WI38 (cell line): ENCODE results near the gene LRRC32.

ENCODE experiments used
- H3K4me3 ChIP-seq: 2 replicates; pipeline ENCODE4 v1.5.1; 2011; ENCODE audit warnings: low read depth, mild to moderate bottlenecking, control low read depth, low read length
- CTCF ChIP-seq: IDR thresholded peaks from 2 replicates; pipeline ENCODE4 v1.5.1; 2012; ENCODE audit warnings: low read depth, mild to moderate bottlenecking, control low read depth, low read length

LRRC32 gene

GRCh38 chr11:76617553-76618265, 52.8 kb downstream of the LRRC32 start:
- no peak for TF ChIP-seq CTCF
- H3K4me3 ChIP-seq = no peak overlapping the region

GRCh38 chr11:76616676-76617552, 53.6 kb downstream of the LRRC32 start:
- TF ChIP-seq CTCF = no peak
- H3K4me3 ChIP-seq = no peak overlapping the region

GRCh38 chr11:76615950-76616349, 54.6 kb downstream of the LRRC32 start:
- no peak overlapping the region for H3K4me3 ChIP-seq
- no peak for TF ChIP-seq CTCF

GRCh38 chr11:76614471-76615179, 55.9 kb downstream of the LRRC32 start:
- H3K4me3 ChIP-seq = no peak overlapping the region
- TF ChIP-seq CTCF = no peak

- H3K4me3 ChIP-seq = no peak overlapping the region
- no peak for TF ChIP-seq CTCF
Measured at GRCh38 chr11:76613901-76614300, 56.6 kb downstream of the LRRC32 start.

- no peak for TF ChIP-seq CTCF
- no peak overlapping the region for H3K4me3 ChIP-seq
Measured at GRCh38 chr11:76612226-76612625, 58.3 kb downstream of the LRRC32 start.
